Measurements from ENCODE around the gene CBX2. TPM values are rescaled to one million over a fixed set of nuclear protein-coding genes. Genes with fewer than 3 reads are reported as not detected.

The CBX2 gene
- total RNA-seq, 1 donor, result 0.63 TPM

DNA sequence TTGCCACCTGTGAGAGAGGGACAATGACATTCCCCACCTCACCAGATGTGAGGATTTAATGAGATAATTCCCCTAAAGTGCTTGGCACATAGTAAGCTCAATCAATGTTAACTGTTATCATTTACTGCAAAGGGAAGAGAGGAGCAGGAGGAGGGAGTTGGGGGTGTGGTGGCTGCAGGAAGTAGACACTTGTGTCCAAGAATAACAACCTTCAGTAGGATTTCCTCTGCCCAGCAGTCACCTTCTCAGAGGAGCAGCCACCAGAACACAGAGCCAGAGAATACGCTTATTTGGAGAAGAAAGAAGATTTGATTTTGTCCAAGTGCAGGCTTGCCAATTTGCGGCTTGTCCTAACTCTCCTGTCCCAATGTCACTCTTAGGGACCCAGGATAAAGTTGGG lies 51.1 kb downstream of the CBX2 start:
- no peak for DNase-seq (ENCODE audit: low read depth)
- H3K4me3 ChIP-seq (ENCODE audit: low read depth, low read length), result no peak overlapping the region
- TF ChIP-seq, protein P1, sequence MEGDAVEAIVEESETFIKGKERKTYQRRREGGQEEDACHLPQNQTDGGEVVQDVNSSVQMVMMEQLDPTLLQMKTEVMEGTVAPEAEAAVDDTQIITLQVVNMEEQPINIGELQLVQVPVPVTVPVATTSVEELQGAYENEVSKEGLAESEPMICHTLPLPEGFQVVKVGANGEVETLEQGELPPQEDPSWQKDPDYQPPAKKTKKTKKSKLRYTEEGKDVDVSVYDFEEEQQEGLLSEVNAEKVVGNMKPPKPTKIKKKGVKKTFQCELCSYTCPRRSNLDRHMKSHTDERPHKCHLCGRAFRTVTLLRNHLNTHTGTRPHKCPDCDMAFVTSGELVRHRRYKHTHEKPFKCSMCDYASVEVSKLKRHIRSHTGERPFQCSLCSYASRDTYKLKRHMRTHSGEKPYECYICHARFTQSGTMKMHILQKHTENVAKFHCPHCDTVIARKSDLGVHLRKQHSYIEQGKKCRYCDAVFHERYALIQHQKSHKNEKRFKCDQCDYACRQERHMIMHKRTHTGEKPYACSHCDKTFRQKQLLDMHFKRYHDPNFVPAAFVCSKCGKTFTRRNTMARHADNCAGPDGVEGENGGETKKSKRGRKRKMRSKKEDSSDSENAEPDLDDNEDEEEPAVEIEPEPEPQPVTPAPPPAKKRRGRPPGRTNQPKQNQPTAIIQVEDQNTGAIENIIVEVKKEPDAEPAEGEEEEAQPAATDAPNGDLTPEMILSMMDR (IDR thresholded peaks at IDR 0.05; ENCODE audit: insufficient read depth, low read length), result no peak

DNA sequence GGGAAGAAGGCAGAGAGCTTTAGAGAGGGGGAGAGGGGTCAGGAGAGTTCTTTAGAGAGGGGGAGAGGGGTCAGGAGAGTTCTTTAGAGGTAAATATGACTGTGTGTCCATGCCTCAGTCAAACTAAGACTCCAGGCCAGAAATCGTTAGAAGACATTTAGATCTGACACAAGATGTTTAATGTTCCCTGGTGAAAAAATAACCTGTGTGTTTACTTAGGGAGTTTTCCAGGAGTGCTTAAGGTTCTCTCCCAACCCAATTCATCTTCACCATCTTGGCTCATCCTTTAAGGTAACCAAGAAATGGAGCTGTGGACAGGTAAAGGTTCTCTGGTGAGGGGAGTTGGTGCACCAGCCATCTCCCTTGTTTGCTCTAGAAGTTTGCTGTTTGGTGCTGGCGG lies 51.5 kb downstream of the CBX2 start:
- no peak overlapping the region for H3K4me3 ChIP-seq (ENCODE audit: low read depth, low read length)
- TF ChIP-seq, protein P1 (IDR thresholded peaks at IDR 0.05; ENCODE audit: insufficient read depth, low read length), result no peak
- DNase-seq (ENCODE audit: low read depth), result no peak

DNA sequence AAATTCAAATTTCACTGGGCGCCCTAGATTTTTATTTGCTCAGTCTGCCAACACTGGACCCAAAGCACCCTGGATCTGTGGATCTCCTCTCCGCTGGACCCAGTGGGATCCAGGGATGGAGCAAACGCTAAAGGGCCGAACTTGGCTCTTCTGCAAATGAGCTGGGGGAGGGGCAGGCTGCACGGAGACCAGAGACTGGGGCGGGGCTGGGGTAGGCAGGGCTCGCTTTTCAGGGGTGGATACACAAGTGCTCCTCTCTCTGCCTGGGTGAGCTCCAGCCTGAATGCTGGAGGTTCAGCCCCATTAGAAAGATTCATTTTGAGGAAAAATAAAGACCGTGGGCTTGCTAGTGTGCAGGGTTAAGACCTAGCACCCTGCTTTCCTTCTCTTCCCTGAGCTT lies 52.4 kb downstream of the CBX2 start:
- no peak overlapping the region for H3K4me3 ChIP-seq (ENCODE audit: low read depth, low read length)
- no peak for DNase-seq (ENCODE audit: low read depth)
- TF ChIP-seq, protein P1 (IDR thresholded peaks at IDR 0.05; ENCODE audit: insufficient read depth, low read length), result no peak

DNA sequence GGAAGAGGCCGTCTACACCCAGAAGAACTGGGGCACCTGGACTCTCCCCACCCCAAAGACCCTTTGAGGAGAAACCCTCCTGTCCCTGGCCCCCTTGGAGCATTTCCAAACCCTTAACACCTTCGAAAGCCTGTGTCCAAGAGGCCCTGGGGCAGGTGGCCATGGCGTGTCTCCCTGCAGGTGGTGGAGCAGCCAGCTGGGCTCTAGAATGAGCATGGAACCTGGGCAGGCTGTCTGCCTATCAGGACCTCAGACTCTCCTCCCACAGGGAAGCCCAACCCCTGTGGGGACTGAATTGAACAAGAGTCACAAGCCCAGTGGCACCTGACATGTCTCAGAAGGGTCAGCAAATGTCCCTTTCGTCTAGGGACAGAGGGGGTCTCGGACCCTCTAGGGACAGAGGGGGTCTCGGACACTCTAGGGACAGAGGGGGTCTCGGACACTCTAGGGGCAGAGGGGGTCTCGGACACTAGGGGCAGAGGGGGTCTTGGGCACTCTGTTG lies 52.9 kb downstream of the CBX2 start:
- TF ChIP-seq, protein P1 (IDR thresholded peaks at IDR 0.05; ENCODE audit: insufficient read depth, low read length), result no peak
- no peak overlapping the region for H3K4me3 ChIP-seq (ENCODE audit: low read depth, low read length)
- no peak for DNase-seq (ENCODE audit: low read depth)

DNA sequence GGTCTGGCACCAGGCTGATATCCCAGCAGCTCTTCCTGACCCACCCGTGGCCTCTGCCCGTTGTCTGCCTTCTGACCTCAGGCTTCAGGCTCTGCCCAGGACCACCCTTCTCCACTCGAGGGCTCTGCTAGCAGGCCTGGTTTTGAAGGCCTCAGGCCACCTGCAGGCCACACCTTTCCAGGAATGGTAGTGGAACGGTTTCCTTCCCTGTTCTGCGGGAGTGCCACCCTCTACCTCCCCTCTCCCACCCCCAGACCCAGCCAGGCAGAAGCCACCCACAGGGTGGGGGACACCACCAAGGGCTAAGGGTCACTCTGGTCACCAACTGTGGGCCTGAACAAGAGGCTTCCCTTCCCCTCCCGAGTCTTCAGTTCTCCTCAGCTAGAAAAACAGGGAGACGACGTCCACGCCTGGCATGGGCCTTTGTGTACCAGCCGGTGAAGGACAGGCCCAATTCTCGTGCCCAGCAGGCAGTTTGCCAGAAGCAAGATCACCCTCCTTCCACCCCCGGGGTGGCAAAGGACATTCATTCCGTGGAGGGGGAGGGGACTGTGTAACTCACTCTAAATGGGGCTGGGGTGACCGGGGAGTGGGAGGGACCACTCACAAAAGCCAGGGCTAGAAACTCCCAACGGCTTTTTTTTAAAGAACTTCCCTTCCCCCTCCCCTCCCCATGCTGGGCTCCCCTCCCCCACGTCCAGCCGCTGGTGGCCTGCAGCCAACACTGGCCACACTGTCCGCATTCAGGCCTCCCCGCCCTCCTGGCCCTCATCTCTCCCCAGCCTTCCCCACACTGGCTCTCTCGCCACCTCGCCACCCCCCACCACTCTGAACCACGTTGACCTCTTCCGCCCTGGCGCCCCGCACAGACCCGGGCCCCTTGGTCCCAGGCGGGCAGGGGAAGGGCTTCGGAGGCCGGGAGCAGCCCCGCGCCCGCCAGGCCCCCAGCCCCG lies 53.6 kb downstream of the CBX2 start:
- no peak overlapping the region for H3K4me3 ChIP-seq (ENCODE audit: low read depth, low read length)
- DNase-seq (ENCODE audit: low read depth), result peak; percentile 17
- TF ChIP-seq, protein P1 (IDR thresholded peaks at IDR 0.05; ENCODE audit: insufficient read depth, low read length), result no peak

DNA sequence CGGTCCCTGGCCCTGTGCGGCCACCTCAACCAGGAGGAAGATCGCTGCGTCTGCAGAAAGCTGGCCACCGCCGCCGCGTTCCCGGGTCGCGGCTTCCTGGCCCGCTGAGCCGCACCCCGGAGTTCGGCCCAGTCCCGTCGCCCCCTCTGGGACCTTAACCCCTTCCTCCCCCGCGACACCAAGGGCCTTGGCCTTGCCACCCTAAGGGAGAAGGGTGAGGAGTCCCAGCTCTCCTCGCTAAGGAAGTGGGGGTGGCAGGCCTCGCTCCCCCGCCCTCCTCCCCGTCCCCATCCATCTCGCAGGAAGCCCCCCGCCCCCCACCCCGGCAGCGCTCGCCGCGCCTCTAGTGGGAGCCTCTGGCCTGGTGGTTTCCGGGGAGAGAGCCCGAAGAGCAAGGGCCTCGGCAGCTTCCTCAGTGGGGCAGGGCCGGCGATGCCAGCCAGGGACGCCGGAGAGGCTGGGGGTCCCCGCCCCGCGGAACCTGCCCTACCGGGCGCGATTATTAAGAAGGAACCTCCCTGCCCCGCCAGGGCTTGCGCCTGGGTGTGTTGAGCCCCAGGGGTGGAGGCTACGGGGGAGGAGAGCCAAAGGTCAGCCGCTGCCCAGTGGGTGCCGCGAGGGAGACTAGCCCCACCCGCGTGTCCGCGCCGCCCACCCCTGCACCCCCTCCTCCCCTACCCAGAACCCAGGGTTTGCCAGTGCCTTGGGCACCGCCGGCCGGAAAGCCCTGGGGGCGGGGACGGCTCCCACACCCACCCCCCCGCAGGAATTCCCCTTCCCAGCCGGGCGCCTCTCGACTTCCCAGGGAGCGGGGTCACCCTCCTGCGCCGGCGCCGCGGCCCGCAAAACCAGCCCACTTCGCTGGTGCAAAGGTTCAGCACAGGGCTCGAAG lies 54.5 kb downstream of the CBX2 start:
- no peak for DNase-seq (ENCODE audit: low read depth)
- TF ChIP-seq, protein P1 (IDR thresholded peaks at IDR 0.05; ENCODE audit: insufficient read depth, low read length), result no peak
- no peak overlapping the region for H3K4me3 ChIP-seq (ENCODE audit: low read depth, low read length)
